HG02852 (cell line): ENCODE measurements around the gene TRDN.
"Not testable (repeated sequence)": the region's sequence is repeated elsewhere in the genome, so short reads cannot be mapped to it uniquely, and the experiment has no call there.

Experiments used
- ATAC-seq: cut with Tn5 transposase; IDR thresholded peaks from one replicate; pipeline ENCODE4 v1.9.1; 2021; ENCODE audit warnings: mild to moderate bottlenecking, moderate library complexity; ENCODE audit not compliant: unreplicated experiment

Gene TRDN

DNA sequence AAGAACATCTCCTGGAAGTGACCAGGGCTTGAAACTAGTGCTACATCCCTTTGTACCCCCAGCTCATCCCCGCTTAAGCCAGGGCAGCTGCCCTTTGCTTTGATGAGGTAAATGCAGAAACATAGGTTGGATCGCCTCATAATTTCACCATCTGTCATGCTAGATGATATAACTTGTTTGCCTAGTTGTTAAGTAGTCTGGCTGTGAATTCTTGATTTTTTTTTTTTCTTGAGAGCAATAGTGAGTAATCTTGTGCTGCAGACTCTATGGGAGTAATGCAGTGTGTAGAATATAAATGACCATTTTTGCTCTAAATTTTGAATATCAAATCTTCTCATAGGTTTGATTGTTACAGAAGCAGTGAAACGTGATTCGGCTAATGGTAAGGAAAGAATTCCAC, 4.1 kb downstream of the TRDN start:
- no peak for ATAC-seq

DNA sequence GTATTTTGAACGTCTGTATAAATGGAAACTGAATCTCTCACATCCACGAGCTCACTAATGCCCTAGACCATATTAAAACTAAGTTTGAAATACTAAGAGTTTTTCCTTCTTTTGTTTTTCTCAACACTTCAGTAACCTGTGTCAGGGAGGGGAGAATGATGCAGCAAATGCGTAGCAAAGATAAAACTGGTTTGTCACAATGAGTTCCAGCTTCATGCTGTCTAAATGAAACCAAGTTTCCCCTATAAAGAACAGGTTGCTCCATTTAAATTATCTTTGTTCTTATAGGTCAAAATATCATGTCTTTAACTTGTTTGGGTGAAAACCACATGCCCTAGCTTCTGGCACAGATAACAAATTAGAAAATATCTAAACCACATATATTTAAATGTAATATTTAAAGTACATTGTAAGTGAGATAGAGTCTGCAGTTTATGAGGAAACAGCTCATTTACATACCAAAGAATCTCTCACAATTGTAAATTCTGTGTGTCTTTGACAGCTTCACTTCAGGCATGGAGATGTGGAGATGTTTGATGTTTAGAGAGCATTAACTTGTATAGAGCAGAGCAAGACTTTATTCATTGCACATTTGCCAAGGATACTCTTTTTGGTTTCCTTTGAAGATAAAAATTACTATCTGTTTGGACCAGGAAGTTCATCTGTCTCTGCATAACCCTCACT, 7.3 kb downstream of the TRDN start:
- ATAC-seq = no peak

DNA sequence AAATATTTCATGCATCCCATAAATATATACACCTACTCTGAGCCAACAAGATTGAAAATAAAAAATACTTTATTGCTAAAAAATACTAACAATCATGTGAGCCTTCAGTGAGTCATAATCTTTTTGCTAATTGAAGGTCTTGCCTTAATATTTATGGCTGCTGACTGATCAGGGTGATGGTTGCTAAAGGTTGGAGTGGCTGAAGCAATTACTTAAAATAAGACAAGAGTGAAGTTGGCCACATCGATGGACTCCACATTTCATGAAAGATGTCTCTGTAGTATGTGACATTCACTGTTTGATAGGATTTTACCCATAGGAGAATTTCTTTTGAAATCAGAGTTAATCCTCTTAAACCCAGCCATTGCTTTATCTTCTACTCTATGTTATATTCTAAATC, 11.1 kb downstream of the TRDN start:
- no peak for ATAC-seq

DNA sequence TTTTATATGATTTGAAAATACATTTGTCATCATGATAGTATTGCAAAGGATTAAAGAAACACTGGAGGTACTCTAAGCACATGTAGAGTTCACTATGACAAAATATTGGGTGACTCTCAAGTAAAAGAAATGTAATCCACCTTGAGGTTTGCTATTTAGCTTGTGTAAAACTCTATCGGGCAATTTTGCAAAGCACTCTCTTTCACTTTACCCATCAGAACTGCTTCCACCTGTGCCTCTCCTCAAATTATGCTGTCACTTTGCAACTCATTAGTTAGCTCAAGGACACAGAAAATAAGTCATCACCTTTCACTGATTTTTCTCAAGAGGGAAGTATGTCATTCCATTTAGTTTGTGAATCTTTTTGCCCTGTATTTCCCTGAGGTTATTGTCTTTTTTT, 14.0 kb downstream of the TRDN start:
- ATAC-seq = no peak

DNA sequence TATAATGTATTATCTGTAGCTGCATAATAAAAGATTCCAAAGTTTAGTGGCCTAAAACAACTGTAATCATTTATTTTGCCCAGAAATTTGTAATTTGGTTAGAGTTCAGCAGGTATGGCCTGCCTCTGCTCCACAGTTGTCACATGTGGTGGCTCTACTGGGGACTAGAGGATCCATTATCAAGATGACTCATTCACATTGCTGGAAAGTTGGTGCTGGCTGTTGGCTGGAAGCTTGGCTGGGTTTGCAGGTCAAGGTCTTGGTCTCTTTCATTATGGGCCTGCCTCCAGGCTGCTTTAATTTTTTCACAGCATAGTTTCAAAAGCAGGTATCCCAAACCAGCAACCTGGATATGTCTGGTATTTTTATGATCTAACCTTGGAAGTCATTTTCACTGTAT, 17.6 kb downstream of the TRDN start:
- ATAC-seq = no peak

DNA sequence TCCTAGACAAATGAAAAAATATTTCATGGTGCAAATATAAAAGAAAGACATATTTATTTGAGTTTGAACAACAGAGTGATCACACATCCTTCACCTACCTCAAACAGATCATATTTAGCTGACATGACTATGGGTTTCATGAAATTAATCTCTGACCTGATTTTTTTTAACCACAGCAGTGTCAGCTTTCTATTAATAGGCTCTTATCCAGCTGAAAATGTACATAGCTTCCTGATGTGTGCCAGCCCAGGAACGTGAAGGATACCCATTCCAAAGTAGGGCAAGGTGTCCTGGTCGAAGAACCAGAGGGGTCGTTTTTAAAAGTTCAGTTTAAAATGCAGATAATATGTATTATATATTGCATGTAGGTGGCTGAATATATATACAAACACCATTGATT, 19.8 kb downstream of the TRDN start:
- ATAC-seq = no peak

DNA sequence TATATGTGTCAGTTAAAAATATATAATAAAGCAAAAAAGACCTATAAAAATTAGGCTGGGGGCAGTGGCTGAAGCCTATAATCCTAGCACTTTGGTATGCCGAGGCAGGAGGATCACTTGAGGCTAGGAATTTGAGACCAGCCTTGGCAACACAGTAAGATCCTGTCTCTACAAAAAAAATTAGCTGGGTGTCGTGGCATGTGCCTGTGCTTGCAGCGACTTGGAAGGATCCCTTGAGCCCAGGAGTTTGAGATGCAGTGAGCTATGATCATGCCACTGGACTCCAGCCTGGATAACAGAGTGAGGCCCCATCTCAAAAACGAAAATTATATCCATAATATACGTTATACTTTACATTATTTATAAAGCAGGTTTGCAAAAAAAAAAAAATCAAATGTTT, 20.7 kb downstream of the TRDN start:
- no peak for ATAC-seq

DNA sequence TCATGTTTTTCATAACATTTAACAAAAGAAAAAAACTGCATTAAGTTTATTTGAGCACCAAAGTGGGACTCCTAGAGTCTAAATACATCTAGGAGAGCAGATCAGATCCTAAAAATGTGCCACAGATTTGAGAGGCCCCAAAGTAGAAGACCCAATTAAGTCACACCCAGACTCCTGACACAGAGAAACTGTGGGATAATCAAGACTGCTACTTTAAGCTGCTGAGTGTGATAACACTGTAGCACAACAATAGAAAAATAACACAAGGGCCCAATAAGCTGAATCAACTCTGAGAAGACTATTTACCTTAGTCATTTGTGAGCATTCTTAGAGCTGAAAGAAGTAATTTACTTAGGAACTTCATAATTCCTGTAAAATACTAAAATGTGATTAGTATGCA, 26.0 kb downstream of the TRDN start:
- no peak for ATAC-seq

DNA sequence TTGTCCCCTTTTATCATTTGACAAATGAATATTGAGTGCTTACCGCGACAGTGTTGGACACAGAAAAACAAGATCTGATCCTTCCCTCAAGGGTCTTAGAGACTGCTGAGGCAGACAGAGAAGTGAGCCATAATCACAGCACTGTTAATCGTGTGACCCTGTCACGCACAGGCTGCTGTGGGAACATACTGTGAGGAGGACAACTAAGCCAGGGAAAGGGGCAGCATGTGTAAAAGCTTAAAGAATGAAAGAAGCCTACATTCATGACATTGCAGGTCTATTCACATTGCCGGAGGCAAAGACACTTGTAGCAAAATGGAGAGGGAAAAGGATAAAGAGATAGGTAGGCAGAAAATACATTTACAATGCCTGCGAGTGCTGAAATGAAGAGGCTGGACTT, 32.7 kb downstream of the TRDN start:
- no peak for ATAC-seq

DNA sequence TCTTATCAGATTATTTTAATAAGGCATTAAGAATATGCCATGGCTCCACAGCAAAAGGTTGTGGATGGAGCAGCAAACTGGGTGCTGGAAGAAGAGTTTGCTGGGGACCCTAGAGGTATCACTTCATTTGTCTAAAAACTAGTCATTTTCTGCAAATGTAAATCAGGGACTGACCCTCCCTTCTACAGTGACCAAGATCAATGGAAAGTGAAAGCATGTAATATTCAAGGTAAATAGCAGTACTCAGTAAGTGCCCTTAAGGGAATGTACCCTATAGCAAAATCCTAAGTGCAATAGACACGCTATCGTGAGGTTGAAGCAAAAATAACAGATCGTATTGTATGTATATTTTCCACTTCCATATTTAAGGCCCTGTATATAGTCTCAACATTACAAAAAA, 38.7 kb downstream of the TRDN start:
- ATAC-seq = peak; percentile 69

DNA sequence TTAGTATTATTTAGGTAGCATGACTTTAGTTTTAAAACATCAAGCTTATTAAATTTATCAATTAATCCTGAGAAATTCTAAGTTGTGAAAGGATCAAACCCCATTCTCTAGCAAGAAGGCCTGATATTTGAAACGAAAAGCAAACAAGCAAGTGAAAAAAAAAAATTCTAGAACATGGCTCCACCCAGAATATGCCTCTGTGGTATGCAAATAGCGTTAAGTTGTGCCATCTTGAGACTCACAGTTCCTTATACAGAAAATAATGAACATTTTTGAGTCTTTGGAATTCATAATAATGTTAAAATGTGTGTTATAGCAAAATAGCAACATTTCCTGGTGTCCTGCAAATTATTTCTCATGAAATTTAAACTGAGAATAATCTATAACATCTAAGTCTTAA, 42.0 kb downstream of the TRDN start:
- ATAC-seq = no peak

DNA sequence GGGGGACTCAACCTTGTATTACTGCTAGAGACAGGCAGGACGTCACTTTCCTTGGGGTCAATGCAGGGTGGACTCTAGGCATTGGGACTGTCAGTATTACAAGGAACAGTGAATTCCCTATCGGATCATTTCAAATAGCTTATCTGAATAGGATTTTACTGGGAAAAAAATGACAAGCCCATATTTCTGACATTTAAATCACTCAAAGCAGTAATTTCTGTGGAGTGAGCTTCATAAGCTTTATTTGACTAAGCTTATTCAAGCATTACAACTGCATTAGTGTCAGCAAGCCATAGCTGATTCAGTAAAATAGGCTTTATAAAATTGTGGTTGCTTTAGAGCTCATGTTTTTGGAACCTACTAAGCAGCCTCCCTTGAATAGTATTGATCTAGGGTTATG, 44.3 kb downstream of the TRDN start:
- no peak for ATAC-seq

DNA sequence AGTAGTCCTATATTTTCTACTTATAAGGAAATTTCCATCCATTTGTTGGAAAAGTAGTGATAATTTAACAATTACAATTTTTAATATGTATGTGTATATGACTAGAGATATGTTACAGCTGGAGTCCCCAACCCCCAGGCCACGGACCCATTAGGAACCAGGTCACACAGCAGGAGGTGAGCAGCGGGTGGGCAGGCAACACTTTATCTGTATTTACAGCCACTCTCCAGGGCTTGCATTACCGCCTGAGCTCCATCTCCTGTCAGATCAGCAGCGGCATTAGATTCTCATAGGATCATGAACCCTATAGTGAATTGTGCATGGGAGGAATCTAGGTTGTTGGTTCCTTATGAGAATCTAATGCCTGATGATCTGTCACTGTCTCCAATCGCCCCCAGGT, 46.8 kb downstream of the TRDN start:
- ATAC-seq = no peak

DNA sequence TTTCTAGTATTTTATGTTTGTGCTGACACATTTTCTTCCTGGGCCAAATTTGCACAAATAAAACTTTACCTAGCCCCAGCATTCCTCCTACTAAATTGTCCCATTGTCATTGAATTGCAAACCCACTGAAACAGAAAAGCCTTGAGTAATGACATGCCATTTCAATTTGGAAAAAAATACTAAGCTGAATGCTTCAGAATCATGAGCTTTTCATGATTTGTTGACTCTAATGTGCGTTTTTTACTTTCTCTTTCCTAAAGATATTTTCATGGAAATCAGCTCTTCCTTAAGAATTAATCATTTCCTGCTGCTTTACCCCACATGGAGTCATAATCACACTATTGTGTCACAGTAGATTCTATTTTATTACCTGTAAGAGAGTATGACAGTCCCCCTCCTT, 47.4 kb downstream of the TRDN start:
- ATAC-seq = no peak

DNA sequence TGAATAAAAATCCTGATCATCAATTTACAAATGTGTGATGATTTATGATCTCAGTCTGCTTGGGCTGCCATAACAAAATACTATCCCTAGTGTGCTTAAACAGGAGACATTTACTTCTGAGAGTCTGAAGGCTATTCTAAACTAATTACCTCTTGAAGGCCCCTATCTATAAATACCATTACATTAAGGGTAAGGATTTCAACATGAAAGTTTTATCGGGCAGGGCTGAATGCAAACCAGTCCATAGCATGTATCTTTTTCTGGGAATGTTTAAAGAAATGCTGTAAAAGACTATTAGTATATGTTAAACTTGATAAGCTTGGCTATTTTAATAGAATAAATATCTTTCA, 48.2 kb downstream of the TRDN start:
- no peak for ATAC-seq

DNA sequence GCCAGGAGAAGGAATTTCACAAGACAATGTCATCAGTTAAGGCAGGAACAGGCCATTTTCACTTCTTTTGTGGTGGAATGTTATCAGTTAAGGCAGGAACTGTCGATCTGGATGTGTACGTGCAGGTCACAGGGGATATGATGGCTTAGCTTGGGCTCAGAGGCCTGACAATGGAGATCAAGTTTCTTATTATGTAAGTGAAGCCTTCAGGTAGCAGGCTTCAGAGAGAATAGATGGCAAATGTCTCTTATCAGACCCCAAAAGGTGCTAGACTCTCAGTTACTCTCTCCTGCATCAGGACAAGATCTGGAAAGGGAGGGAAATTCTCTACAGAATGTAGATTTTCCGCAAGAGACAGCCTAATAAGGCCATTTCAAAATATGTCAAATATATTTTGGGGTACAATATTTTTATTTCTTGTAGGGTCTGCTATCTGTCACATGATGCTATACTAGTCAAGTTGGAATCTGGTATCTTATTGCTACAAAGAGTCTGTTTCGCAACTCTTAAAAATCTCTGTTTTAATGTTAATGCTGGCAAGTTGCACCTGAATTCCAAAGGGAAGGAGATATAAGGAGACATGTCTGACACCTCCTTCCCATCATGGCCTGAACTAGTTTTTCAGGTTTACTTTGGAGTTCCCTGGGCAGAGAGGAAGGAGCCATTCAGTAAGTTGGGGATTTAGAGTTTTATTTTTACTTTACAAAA, 48.8 kb downstream of the TRDN start:
- ATAC-seq = no peak

DNA sequence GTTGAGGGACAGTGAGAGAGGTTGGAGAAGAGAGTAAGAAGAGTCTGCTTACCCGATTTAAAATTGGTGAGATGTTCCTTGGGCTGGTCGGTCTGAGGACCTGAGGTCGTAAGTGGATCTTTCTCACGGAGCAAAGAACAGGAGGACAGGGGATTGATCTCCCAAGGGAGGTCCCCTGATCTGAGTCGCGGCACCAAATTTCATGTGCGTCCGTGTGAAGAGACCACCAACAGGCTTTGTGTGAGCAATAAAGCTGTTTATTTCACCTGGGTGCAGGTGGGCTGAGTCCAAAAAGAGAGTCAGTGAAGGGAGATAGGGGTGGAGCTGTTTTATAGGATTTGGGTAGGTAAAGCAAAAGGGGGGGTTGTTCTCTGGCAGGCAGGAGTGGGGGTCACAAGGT, 49.3 kb downstream of the TRDN start:
- ATAC-seq = not testable (repeated sequence)

DNA sequence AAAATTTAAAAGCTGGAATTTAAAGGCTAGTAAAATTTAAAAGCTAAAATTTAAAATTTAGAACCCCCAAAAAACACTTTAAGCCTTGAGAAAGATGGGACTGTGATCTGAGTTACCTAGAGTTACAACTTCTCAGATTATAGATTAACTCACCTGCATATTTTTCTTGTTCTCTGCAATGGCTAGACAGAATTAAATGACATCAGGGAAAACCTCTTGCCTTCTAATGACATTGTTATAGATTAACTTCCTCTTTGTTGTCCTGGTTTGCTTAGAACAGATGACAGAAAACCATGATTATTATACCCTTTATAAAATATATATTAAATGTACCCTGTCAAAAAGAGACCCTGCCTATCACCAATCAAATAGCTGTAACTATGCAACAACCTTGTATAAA, 56.4 kb downstream of the TRDN start:
- no peak for ATAC-seq

DNA sequence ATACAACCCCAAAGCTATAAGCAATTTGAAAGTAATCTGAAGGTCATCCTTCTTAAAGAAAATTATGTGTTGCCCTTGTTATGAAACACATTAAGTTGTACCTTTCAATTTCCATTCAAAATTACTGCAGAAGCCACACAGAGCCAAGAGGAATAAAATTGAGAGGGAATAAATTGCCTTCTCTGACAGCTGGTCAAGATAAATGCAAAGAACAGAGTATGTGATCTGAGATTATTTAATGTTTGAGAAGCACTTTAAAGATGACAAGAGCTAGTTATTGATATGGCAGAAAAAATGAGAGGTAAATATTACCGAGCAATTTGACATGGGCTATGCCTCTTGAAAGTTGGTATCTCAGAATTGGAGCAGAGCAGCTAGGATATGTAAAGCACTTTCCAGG, 61.6 kb downstream of the TRDN start:
- no peak for ATAC-seq

DNA sequence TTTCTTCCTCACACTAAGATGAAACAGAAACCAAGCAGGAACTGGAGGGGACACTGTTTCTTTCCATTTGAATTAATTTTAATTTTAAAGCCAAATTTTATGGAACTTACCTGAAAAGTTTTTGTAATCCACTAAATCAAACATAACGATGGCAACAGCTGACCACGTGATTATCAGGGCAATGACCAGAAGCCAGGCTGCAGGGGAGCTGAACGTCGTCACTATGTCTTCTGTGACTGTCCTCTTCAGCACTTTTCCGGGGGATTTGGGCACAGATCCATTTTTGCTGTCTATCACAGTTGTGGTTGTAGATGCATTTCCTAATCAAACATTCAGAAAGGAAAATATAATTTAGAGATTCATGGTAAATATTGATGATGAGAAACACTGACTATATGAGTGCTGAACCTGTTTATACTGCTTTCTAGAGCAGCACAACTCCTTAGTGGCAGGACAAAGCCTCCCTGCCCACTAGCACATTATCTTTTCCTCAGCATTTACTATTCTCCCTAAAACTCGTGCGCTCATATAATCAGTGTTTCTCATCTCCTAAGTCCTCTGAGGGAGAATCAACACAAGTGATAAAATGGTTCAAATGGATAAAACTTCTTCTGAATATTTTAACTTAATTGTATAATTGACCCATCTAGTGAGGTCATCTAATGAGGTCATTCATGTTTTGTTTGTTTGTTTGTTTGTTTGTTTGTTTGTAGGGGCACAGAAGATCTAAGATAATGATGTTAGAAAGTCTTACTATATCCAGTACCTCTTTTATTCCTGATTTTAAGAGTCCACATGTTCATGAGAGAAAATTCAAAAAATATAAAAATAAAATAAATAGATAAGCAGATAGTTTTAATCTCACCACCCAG, 65.7 kb downstream of the TRDN start:
- ATAC-seq = no peak

DNA sequence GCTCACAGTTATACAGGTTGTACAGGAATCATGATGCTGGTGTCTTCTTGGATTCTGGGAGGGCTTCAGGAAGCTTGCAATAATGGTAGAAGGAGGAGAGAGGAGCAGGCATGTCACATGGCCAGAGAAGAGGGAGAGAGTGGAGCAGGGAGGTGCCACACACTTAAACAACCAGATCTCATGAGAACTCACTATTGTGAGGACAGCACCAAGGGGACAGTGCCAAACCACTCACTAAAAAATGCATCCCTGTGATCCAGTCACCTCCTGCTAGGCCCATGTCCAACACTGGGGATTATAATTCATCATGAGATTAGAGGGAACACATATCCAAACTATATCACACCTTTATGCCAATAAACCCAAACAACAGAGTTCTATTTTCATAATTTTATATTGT, 67.2 kb downstream of the TRDN start:
- no peak for ATAC-seq

DNA sequence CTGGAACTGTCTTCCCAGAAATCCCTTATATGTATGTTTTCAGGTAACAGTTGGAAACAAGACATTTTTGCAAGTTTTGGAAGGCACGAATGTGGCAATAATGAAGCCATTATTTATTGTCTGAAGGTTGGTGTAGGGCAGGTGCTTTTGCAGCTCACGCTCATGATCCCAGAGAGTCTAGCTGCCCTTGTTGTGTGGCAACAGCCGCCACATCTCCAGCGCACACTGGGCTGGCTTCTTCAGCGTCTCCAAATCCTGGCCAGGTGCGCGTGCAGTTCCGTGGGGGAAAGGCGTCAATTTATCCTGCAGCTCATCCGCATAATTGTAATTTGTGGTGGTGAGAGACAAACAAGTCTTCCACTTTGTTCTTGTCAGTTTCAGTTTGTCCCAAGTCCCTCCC, 71.2 kb downstream of the TRDN start:
- no peak for ATAC-seq
